Endothelial cell of umbilical vein (primary cell): ENCODE measurements around the gene ZNHIT2. TPM values are rescaled to one million over a fixed set of nuclear protein-coding genes. Genes with fewer than 3 reads are reported as not detected.
"Not testable (repeated sequence)": the region's sequence is repeated elsewhere in the genome, so short reads cannot be mapped to it uniquely, and the experiment has no call there.

Experiments
- BruUV-seq: library from RNA; stranded (reverse); fragments of 400-500 nt; replicated peaks from 2 replicates; lab custom pipeline; 2021; lab: Mats Ljungman, UMichigan
- CTCF ChIA-PET: fragments of 300-600, 350-600 bp; sonication (Branson Sonifier 250); formaldehyde crosslinking; loops from one replicate; lab custom pipeline; 2021; ENCODE audit warnings: antibody characterized with exemption, inconsistent platforms; lab: Charles Lee
- POLR2A ChIA-PET: fragments of 300-600, 350-600 bp; sonication (Branson Sonifier 250); formaldehyde crosslinking; loops from one replicate; lab custom pipeline; 2021; ENCODE audit warnings: antibody characterized with exemption, inconsistent platforms; lab: Charles Lee
- DNase-seq: peaks from one replicate; pipeline ENCODE4 v3.0.0-alpha.2; 2011; ENCODE audit warnings: low read depth, low spot score
- FAIRE-seq: peaks from 2 replicates; lab custom pipeline; 2011; peaks lifted over from hg19 to GRCh38; lab: Jason Lieb, UNC
- H2AFZ ChIP-seq: 2 replicates; pipeline ENCODE4 v1.6.0; 2012; ENCODE audit warnings: low read depth, low read length, control low read depth, inconsistent platforms
- H3K27ac ChIP-seq: 2 replicates; pipeline ENCODE4 v1.5.1; 2011; ENCODE audit warnings: low read depth, mild to moderate bottlenecking, control low read depth, low read length, moderate library complexity; ENCODE audit not compliant: insufficient read depth
- H3K27me3 ChIP-seq, 2 experiments: 2 replicates each; pipeline versions ENCODE4 v1.6.0 to v1.6.1; 2011; ENCODE audit warnings: low read length in 2 of 2, mixed read lengths in 1 of 2; ENCODE audit not compliant: control insufficient read depth in 2 of 2, insufficient read depth in 2 of 2
- H3K36me3 ChIP-seq, 2 experiments: 2 replicates in 1 of 2; 3 replicates in 1 of 2; pipeline ENCODE4 v1.5.1; 2011; ENCODE audit warnings: low read length in 2 of 2, mild to moderate bottlenecking in 1 of 2, moderate library complexity in 1 of 2; ENCODE audit not compliant: control insufficient read depth in 2 of 2, insufficient read depth in 2 of 2; ENCODE audit errors: extremely low read depth in 1 of 2
- H3K4me1 ChIP-seq: 3 replicates; pipeline ENCODE4 v1.5.1; 2011; ENCODE audit warnings: mild to moderate bottlenecking, low read length; ENCODE audit not compliant: control insufficient read depth, insufficient read depth; ENCODE audit errors: extremely low read depth
- H3K4me2 ChIP-seq: 2 replicates; pipeline ENCODE4 v1.6.1; 2011; ENCODE audit warnings: low read length, control low read depth, mixed read lengths; ENCODE audit not compliant: insufficient read depth
- H3K4me3 ChIP-seq, 3 experiments: fragments of 200-600 bp in 1 of 3; sonication (generic), shearing (Covaris generic) in 1 of 3; replicated peaks in 1 of 3; 2 replicates each; pipeline ENCODE4 v1.5.1; 2011 to 2016; ENCODE audit warnings: control low read depth in 3 of 3, low read length in 3 of 3, mild to moderate bottlenecking in 2 of 3, inconsistent platforms in 1 of 3, low read depth in 1 of 3, moderate library complexity in 1 of 3; ENCODE audit not compliant: insufficient read depth in 1 of 3
- H3K79me2 ChIP-seq: 2 replicates; pipeline ENCODE4 v1.6.0; 2012; ENCODE audit warnings: low read length, inconsistent platforms; ENCODE audit not compliant: control insufficient read depth, insufficient read depth
- H3K9ac ChIP-seq: replicated peaks from 2 replicates; pipeline ENCODE3; 2011; ENCODE audit warnings: low read length, control low read depth; ENCODE audit not compliant: insufficient read depth; ENCODE audit errors: extremely low read depth
- H3K9me1 ChIP-seq: replicated peaks from 3 replicates; pipeline ENCODE4 v1.6.0; 2011; ENCODE audit warnings: mild to moderate bottlenecking, low read length; ENCODE audit not compliant: control insufficient read depth, insufficient read depth; ENCODE audit errors: extremely low read depth
- H3K9me3 ChIP-seq: replicated peaks from 2 replicates; pipeline ENCODE4 v1.5.1; 2012; ENCODE audit warnings: low read length, inconsistent platforms; ENCODE audit not compliant: control insufficient read depth, insufficient read depth
- H4K20me1 ChIP-seq: replicated peaks from 2 replicates; pipeline ENCODE3; 2011; ENCODE audit warnings: mild to moderate bottlenecking, low read length; ENCODE audit not compliant: control insufficient read depth, insufficient read depth; ENCODE audit errors: extremely low read depth
- EZH2 ChIP-seq: IDR thresholded peaks from 2 replicates; pipeline ENCODE4 v1.6.1; 2012; ENCODE audit warnings: borderline replicate concordance, low read depth, mild to moderate bottlenecking, moderate library complexity, low read length, inconsistent platforms; ENCODE audit not compliant: severe bottlenecking
- FOS ChIP-seq: IDR thresholded peaks from 2 replicates; pipeline ENCODE4 v1.6.1; 2011; ENCODE audit warnings: mild to moderate bottlenecking, low read length, moderate library complexity, borderline replicate concordance; ENCODE audit not compliant: insufficient read depth
- GATA2 ChIP-seq: IDR thresholded peaks from 2 replicates; pipeline ENCODE4 v1.7.0; 2011; ENCODE audit warnings: low read depth, mild to moderate bottlenecking, moderate library complexity, mixed read lengths, low read length; ENCODE audit not compliant: insufficient read length, insufficient read depth
- JUN ChIP-seq: IDR thresholded peaks from 2 replicates; pipeline ENCODE4 v1.6.1; 2011; ENCODE audit warnings: borderline replicate concordance, low read depth; ENCODE audit not compliant: insufficient read length, insufficient read depth
- MAX ChIP-seq: IDR thresholded peaks from 2 replicates; pipeline ENCODE4 v1.6.1; 2011; ENCODE audit not compliant: insufficient read depth, insufficient read length
- MYC ChIP-seq: IDR thresholded peaks from one replicate; pipeline ENCODE4 v1.6.1; 2011; ENCODE audit warnings: mild to moderate bottlenecking, low read depth, low read length
- POLR2A ChIP-seq: IDR thresholded peaks from 2 replicates; pipeline ENCODE4 v1.6.1; 2012; ENCODE audit warnings: low read depth, mild to moderate bottlenecking, control low read depth, low read length
- POLR2AphosphoS5 ChIP-seq: IDR thresholded peaks from 2 replicates; pipeline ENCODE4 v1.6.1; 2012; ENCODE audit warnings: low read depth, mild to moderate bottlenecking, control low read depth, low read length, moderate library complexity; ENCODE audit not compliant: insufficient read depth
- dilution Hi-C: fragments of 300-500 bp; cut with MboI; formaldehyde crosslinking; loops from one replicate; pipeline ENCODE4 v1.15.0; 2019; ENCODE audit warnings: low sequenced_read_pairs; ENCODE audit not compliant: extremely low pct_ligation_motif_present
- intact Hi-C: fragments of 100-400 bp; cut with micrococcal nuclease; formaldehyde crosslinking; loops from one replicate; pipeline ENCODE4 v1.10.0; 2022
- polyA plus RNA-seq, 4 experiments: library from polyadenylated mRNA; depleted of rRNA in 3 of 4; stranded (reverse) in 3 of 4; unstranded in 1 of 4; fragments of >200 nt; gene quantifications; 2 replicates each; pipeline versions ENCODE4 v1.2.1 to v1.2.3, GENCODE V29; 2011 to 2012; ENCODE audit warnings: missing spikeins in 1 of 4
- total RNA-seq: library from RNA; stranded (reverse); gene quantifications from 2 replicates; pipeline ENCODE4 v1.2.3, GENCODE V29; 2021
- TF ChIP-seq, protein P1 (sequence below), 2 donors: IDR thresholded peaks; 1 replicate in 1 of 2; 2 replicates in 1 of 2; pipeline ENCODE4 v1.5.1; 2011; ENCODE audit warnings: low read length in 2 of 2, mild to moderate bottlenecking in 2 of 2, moderate library complexity in 2 of 2, control low read depth in 1 of 2, inconsistent platforms in 1 of 2, low read depth in 1 of 2; ENCODE audit not compliant: insufficient read depth in 1 of 2; ENCODE audit errors: extremely low read depth in 1 of 2

The ZNHIT2 gene
- total and polyA plus RNA-seq, 2 donors (not counting 3 experiments of a cell fraction or from before 2014, with no cell fraction given): 7.1 to 9.0 TPM

DNA sequence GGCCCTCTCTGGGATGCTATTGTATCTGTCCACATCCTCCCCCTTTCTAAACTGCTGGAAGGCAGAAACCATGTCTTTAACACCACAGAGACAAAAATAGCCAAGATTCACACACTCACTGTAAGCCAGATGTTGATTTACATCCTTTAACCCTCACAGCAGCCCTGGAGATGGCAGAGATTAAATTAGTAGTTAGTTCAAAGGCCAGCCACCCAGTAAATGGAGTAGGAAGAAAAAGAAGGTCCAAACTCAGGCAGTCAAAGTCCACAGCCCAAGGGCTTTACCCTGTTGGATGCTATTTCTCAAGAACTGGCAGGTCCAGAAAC, 2.1 kb upstream of the ZNHIT2 start:
- no peak for TF ChIP-seq EZH2
- TF ChIP-seq POLR2A: no peak
- TF ChIP-seq MYC: no peak
- TF ChIP-seq FOS: no peak
- TF ChIP-seq, protein P1, sequence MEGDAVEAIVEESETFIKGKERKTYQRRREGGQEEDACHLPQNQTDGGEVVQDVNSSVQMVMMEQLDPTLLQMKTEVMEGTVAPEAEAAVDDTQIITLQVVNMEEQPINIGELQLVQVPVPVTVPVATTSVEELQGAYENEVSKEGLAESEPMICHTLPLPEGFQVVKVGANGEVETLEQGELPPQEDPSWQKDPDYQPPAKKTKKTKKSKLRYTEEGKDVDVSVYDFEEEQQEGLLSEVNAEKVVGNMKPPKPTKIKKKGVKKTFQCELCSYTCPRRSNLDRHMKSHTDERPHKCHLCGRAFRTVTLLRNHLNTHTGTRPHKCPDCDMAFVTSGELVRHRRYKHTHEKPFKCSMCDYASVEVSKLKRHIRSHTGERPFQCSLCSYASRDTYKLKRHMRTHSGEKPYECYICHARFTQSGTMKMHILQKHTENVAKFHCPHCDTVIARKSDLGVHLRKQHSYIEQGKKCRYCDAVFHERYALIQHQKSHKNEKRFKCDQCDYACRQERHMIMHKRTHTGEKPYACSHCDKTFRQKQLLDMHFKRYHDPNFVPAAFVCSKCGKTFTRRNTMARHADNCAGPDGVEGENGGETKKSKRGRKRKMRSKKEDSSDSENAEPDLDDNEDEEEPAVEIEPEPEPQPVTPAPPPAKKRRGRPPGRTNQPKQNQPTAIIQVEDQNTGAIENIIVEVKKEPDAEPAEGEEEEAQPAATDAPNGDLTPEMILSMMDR (IDR thresholded peaks at IDR 0.05; ENCODE audit: extremely low read depth in 1 of 2, insufficient read depth in 1 of 2, low read depth in 1 of 2, low read length in 2 of 2): no peak
- no peak for TF ChIP-seq MAX
- TF ChIP-seq JUN: no peak
- no peak for TF ChIP-seq POLR2AphosphoS5
- TF ChIP-seq GATA2: no peak
- Histone ChIP-seq H3K27ac (no peak overlapping the region), H4K20me1 (no peaks in the 10 kb centered on the region), H3K4me1 (peaks cover 18% of the 10 kb centered on the region), H3K9ac (no peak overlapping the region), H3K4me3 (no peak overlapping the region), H3K9me1 (no peaks in the 10 kb centered on the region), H3K27me3 (no peaks in the 10 kb centered on the region), H3K4me2 (no peak overlapping the region), H3K36me3 (peaks cover 7 to 14% of the 10 kb centered on the region in 2 experiments), H2AFZ (no peak overlapping the region), H3K79me2 (peaks cover 39% of the 10 kb centered on the region), H3K9me3 (no peaks in the 10 kb centered on the region)
- no TSS peak for BruUV-seq
- dilution Hi-C loops: no loop called here
- ChIA-PET CTCF (interaction anchor here (3.4 kb wide), 1 partner anchor 8 kb away, joined by 45 read pairs; the partner anchor contains the start of gene TM7SF2), POLR2A (interaction anchor here (0.6 kb wide), 1 partner anchor 271 kb away, joined by 5 read pairs; no protein-coding TSS in a partner anchor)
- FAIRE-seq (no peak), DNase-seq (no peak)
- intact Hi-C loops: loop anchor here (2.0 kb wide), 1 partner anchor 197 kb away; no protein-coding TSS in a partner anchor

DNA sequence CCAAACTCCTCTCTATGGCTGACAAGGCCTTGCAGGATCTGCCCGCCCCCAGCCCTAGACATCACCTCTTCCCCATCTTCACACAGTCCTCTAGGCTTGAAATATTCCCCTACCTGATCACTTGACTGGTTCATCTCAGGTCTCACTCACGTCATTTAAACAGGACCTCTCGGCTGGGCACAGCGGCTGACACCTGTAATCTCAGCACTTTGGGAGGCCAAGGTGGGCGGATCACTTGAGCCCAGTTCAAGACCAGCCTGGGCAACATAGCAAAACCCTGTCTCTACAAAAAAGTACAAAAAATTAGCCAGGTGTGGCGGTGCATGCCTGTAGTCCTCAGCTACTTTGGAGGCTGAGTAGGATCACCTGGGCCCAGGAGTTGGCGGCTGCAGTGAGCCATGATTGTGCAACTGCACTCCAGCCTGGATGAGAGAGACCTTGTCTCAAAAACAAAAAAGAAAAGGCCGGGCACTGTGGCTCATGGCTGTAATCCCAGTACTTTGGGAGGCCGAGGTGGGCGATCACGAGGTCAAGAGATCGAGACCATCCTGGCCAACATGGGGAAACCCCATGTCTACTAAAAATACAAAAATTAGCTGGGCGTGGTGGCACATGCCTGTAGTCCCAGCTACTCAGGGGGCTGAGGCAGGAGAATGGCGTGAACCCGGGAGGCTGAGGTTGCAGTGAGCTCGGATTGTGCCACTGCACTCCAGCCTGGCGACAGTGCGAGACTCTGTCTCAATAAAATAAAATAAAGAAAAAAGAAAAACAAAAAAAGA, 1.6 kb upstream of the ZNHIT2 start:
- H2AFZ ChIP-seq, BruUV-seq, dilution Hi-C loops, H3K27me3 ChIP-seq, FAIRE-seq, H3K9me3 ChIP-seq, DNase-seq, H3K4me2 ChIP-seq, H3K4me3 ChIP-seq, H4K20me1 ChIP-seq, H3K9ac ChIP-seq, H3K9me1 ChIP-seq, H3K27ac ChIP-seq: not testable (repeated sequence)
- Histone ChIP-seq H3K79me2 (peaks cover 37% of the 10 kb centered on the region), H3K4me1 (peaks cover 18% of the 10 kb centered on the region), H3K36me3 (peaks cover 7 to 13% of the 10 kb centered on the region in 2 experiments)
- ChIA-PET CTCF (interaction anchor here (2.3 kb wide), 1 partner anchor 105 kb away, joined by 17 read pairs; the partner anchor contains the start of gene ARL2), POLR2A (interaction anchor here (0.6 kb wide), 1 partner anchor 271 kb away, joined by 5 read pairs; no protein-coding TSS in a partner anchor)
- intact Hi-C loops: loop anchor here (2.0 kb wide), 1 partner anchor 198 kb away; no protein-coding TSS in a partner anchor
